HepG2 (cell line): ENCODE data around the gene SSU72. TPM values are rescaled to one million over a fixed set of nuclear protein-coding genes. Genes with fewer than 3 reads are reported as not detected.
A peak's percentile ranks its signal among the peaks of the same experiment; 100 is the strongest.

ENCODE experiments used
- AGO2 ChIP-seq: fragments of 200-400 bp; formaldehyde crosslinking; optimal IDR thresholded peaks from 2 replicates; pipeline ENCODE3; 2017; ENCODE audit warnings: mild to moderate bottlenecking, low read depth, low read length, moderate library complexity
- HNRNPK ChIP-seq: fragments of 200-400 bp; formaldehyde crosslinking; IDR thresholded peaks from 2 replicates; pipeline ENCODE4 v1.6.1; 2018; ENCODE audit warnings: low read length, low read depth, moderate library complexity, mild to moderate bottlenecking; ENCODE audit not compliant: poor library complexity, severe bottlenecking
- KDM3A ChIP-seq: IDR thresholded peaks from 2 replicates; pipeline ENCODE4 v1.6.1; 2018; ENCODE audit warnings: low read depth, missing compliant biosample characterization
- NAIF1 ChIP-seq: sonication (generic); formaldehyde crosslinking; IDR thresholded peaks from 2 replicates; pipeline ENCODE4 v1.5.0; 2020; ENCODE audit warnings: mild to moderate bottlenecking, missing genetic modification reagents, borderline replicate concordance
- NRL ChIP-seq: sonication (generic); formaldehyde crosslinking; IDR thresholded peaks from 2 replicates; pipeline ENCODE4 v1.5.0; 2020; ENCODE audit warnings: missing genetic modification reagents, mild to moderate bottlenecking, moderate library complexity, borderline replicate concordance
- PPARG ChIP-seq: conservative IDR thresholded peaks from 2 replicates; pipeline ENCODE4 v1.6.1; 2016; ENCODE audit warnings: missing biosample characterization, missing genetic modification reagents
- WIZ ChIP-seq: sonication (generic); formaldehyde crosslinking; IDR thresholded peaks from 2 replicates; pipeline ENCODE4 v1.5.1; 2020; ENCODE audit warnings: mild to moderate bottlenecking, missing genetic modification reagents
- ZBTB20 ChIP-seq: sonication (generic); formaldehyde crosslinking; IDR thresholded peaks from 2 replicates; pipeline ENCODE4 v1.8.1; 2023; ENCODE audit warnings: missing genetic modification reagents, low read depth, mild to moderate bottlenecking, borderline replicate concordance
- ZBTB7A ChIP-seq: sonication (generic); formaldehyde crosslinking; IDR thresholded peaks from 2 replicates; pipeline ENCODE4 v1.8.0; 2022; ENCODE audit warnings: mild to moderate bottlenecking, missing genetic modification reagents
- ZFP37 ChIP-seq: sonication (generic); formaldehyde crosslinking; IDR thresholded peaks from 2 replicates; pipeline ENCODE4 v1.4.0; 2020; ENCODE audit warnings: missing genetic modification reagents, borderline replicate concordance
- ZMYM4 ChIP-seq: sonication (generic); formaldehyde crosslinking; IDR thresholded peaks from 2 replicates; pipeline ENCODE4 v1.8.1; 2023; ENCODE audit warnings: mild to moderate bottlenecking, missing genetic modification reagents
- ZNF556 ChIP-seq: sonication (generic); formaldehyde crosslinking; IDR thresholded peaks from 2 replicates; pipeline ENCODE4 v1.4.0; 2020; ENCODE audit warnings: mild to moderate bottlenecking, missing genetic modification reagents, borderline replicate concordance
- ZNF660 ChIP-seq: sonication (generic); formaldehyde crosslinking; IDR thresholded peaks from 2 replicates; pipeline ENCODE4 v1.5.1; 2020; ENCODE audit warnings: mild to moderate bottlenecking, low read depth, missing genetic modification reagents, borderline replicate concordance
- ZNF777 ChIP-seq: sonication (generic); formaldehyde crosslinking; IDR thresholded peaks from 2 replicates; pipeline ENCODE4 v1.4.0; 2020; ENCODE audit warnings: missing genetic modification reagents
- ZSCAN31 ChIP-seq: sonication (generic); formaldehyde crosslinking; IDR thresholded peaks from 2 replicates; pipeline ENCODE4 v1.5.0; 2020; ENCODE audit warnings: low read depth, mild to moderate bottlenecking, missing genetic modification reagents
- polyA plus RNA-seq, 8 experiments: library from polyadenylated mRNA; depleted of rRNA in 3 of 8; stranded (reverse) in 7 of 8; unstranded in 1 of 8; fragments of >200 nt; fragmentation: Illumina TruSeq in 4 of 8; extraction: Trizol in 4 of 8; gene quantifications; 2 replicates each; pipeline versions ENCODE4 v1.2.1 to v1.2.3, GENCODE V29; 2011 to 2016; ENCODE audit warnings: low read depth in 4 of 8, missing spikeins in 1 of 8, mixed read lengths in 1 of 8; ENCODE audit not compliant: insufficient read depth in 1 of 8
- total RNA-seq, 5 experiments: library from RNA; depleted of rRNA; stranded (reverse); fragments of >200 nt; fragmentation: Illumina TruSeq; extraction: Trizol; gene quantifications; 2 replicates each; pipeline ENCODE4 v1.2.3, GENCODE V29; 2016; ENCODE audit warnings: low read depth in 1 of 5
- TF ChIP-seq, protein P1 (sequence below): sonication (generic); formaldehyde crosslinking; IDR thresholded peaks from 2 replicates; pipeline ENCODE4 v1.5.0; 2020; ENCODE audit warnings: missing genetic modification reagents
- TF ChIP-seq, protein P2 (sequence below): IDR thresholded peaks from 2 replicates; pipeline ENCODE4 v1.6.1; 2012; ENCODE audit warnings: low read length, improper control_type of control experiment
- TF ChIP-seq, protein P3 (sequence below): sonication (generic); formaldehyde crosslinking; IDR thresholded peaks from 2 replicates; pipeline ENCODE4 v1.4.0; 2020; ENCODE audit warnings: missing genetic modification reagents

The SSU72 gene
- total and polyA plus RNA-seq, 2 of the 13 experiments (the other 11 are each of a cell fraction or from before 2014, with no cell fraction given) = 42.8 to 67.1 TPM

DNA sequence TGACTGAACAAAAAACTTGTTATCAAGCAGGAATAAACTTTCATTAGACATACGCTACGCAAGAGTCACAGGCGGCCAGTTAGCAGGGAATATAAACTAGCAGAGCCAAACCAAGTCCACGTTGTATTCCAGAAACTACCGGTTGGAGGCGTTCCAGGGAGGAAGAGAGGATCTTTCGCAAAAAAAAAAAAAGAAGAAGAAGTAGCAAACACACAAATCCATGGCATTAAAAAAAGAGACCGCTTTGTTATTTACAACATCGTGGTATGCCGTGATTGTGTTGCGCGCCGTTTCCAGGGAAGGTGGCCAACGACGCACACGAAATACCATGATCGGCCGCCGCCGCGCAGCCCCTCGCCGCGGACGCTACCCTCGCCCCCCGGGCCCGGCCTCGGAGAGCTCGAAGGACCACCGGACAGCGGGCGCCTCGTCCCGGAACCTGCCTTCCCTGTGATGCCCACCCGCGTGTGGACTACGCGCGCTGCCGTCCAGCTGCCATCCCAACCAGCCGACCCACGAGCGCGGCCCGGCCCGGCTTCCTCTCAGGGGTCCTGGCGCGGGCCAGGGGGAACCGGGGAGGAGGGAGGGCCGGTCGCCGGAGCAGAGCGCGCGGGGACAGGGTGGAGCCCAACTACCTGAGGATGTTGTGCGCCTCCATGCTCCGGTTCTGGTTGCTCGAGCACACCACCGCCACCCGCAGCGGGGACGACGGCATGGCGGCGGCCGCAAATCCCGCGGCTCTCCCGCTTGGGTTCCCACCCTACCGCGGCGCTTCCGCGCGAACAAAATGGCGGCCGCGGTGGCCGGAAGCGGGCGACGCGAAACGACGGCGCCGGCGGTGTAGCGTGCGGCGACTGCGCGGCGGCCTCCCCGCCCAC lies 581 bp downstream of the SSU72 start (continued):
- TF ChIP-seq, protein P1, sequence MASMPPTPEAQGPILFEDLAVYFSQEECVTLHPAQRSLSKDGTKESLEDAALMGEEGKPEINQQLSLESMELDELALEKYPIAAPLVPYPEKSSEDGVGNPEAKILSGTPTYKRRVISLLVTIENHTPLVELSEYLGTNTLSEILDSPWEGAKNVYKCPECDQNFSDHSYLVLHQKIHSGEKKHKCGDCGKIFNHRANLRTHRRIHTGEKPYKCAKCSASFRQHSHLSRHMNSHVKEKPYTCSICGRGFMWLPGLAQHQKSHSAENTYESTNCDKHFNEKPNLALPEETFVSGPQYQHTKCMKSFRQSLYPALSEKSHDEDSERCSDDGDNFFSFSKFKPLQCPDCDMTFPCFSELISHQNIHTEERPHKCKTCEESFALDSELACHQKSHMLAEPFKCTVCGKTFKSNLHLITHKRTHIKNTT (CRISPR knock-in tag) = no peak
- TF ChIP-seq, protein P2, sequence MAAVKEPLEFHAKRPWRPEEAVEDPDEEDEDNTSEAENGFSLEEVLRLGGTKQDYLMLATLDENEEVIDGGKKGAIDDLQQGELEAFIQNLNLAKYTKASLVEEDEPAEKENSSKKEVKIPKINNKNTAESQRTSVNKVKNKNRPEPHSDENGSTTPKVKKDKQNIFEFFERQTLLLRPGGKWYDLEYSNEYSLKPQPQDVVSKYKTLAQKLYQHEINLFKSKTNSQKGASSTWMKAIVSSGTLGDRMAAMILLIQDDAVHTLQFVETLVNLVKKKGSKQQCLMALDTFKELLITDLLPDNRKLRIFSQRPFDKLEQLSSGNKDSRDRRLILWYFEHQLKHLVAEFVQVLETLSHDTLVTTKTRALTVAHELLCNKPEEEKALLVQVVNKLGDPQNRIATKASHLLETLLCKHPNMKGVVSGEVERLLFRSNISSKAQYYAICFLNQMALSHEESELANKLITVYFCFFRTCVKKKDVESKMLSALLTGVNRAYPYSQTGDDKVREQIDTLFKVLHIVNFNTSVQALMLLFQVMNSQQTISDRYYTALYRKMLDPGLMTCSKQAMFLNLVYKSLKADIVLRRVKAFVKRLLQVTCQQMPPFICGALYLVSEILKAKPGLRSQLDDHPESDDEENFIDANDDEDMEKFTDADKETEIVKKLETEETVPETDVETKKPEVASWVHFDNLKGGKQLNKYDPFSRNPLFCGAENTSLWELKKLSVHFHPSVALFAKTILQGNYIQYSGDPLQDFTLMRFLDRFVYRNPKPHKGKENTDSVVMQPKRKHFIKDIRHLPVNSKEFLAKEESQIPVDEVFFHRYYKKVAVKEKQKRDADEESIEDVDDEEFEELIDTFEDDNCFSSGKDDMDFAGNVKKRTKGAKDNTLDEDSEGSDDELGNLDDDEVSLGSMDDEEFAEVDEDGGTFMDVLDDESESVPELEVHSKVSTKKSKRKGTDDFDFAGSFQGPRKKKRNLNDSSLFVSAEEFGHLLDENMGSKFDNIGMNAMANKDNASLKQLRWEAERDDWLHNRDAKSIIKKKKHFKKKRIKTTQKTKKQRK = no peak
- TF ChIP-seq ZNF556 (CRISPR knock-in tag) (0 out of 2 replicates have a peak, but pooled peaks have one; percentile 11), ZNF777 (CRISPR knock-in tag) (no peak), ZFP37 (no peak), NAIF1 (CRISPR knock-in tag) (no peak), HNRNPK (no peak), NRL (CRISPR knock-in tag) (peak; percentile 84; the same call in 1 of the 2 replicates), ZBTB20 (no peak), AGO2 (peak; percentile 84), ZBTB7A (CRISPR knock-in tag) (no peak), ZMYM4 (CRISPR knock-in tag) (peak; percentile 7; the same call in 1 of the 2 replicates), PPARG (CRISPR knock-in tag) (no peak), ZSCAN31 (CRISPR knock-in tag) (0 out of 2 replicates have a peak, but pooled peaks have one; percentile 46), KDM3A (CRISPR knock-in tag) (no peak), ZNF660 (CRISPR knock-in tag) (no peak), WIZ (no peak; the same call in 1 of the 2 replicates)
- TF ChIP-seq, protein P3, sequence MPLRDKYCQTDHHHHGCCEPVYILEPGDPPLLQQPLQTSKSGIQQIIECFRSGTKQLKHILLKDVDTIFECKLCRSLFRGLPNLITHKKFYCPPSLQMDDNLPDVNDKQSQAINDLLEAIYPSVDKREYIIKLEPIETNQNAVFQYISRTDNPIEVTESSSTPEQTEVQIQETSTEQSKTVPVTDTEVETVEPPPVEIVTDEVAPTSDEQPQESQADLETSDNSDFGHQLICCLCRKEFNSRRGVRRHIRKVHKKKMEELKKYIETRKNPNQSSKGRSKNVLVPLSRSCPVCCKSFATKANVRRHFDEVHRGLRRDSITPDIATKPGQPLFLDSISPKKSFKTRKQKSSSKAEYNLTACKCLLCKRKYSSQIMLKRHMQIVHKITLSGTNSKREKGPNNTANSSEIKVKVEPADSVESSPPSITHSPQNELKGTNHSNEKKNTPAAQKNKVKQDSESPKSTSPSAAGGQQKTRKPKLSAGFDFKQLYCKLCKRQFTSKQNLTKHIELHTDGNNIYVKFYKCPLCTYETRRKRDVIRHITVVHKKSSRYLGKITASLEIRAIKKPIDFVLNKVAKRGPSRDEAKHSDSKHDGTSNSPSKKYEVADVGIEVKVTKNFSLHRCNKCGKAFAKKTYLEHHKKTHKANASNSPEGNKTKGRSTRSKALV (CRISPR knock-in tag) = no peak
